ENCODE measurements around the gene REEP6.
A peak's percentile ranks its signal among the peaks of the same experiment; 100 is the strongest.

The REEP6 gene

GRCh38 chr19:1491114-1491848 lies at the start of gene REEP6:
Gene REEP6, plus strand, starts transcription at chr19:1491181. Its CDS starts 89 bp downstream, at chr19:1491270.
- DNase-seq (ENCODE audit: low spot score), result no peak

DNA sequence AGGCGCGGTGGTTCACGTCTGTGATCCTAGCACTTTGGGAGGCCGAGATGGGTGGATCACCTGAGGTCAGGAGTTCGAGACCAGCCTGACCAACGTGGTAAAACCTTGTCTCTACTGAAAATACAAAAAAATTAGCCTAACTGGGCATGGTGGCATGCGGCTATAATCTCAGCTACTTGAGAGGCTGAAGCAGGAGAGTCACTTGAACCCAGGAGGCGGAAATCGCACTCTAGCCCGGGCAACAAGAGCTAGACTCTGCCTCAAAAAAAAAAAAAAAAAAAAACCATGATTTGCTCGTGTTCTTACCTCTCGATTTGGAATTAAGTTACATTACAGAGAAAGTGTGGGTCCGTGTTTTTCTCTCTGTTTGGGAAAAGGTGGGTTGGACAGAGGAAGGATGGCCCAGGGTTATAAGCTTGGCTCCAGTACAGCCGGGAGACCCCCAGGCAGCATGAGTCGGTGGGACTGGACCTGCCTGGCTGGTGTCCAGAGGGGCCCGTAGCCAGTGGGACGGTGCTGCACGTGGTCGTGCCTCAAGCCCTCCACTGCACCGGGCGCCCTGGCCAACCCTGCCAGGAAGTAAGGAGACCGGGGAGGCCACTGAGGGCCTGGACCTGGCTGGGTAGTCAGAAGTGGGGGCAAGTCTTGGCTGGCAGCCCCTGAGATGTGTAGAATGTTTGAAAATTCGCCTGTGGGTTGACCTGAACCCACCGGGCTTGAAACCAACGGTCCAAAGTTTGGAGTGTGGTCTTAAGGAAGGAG lies 49.1 kb upstream of the REEP6 start:
- DNase-seq (ENCODE audit: low spot score), result no peak

DNA sequence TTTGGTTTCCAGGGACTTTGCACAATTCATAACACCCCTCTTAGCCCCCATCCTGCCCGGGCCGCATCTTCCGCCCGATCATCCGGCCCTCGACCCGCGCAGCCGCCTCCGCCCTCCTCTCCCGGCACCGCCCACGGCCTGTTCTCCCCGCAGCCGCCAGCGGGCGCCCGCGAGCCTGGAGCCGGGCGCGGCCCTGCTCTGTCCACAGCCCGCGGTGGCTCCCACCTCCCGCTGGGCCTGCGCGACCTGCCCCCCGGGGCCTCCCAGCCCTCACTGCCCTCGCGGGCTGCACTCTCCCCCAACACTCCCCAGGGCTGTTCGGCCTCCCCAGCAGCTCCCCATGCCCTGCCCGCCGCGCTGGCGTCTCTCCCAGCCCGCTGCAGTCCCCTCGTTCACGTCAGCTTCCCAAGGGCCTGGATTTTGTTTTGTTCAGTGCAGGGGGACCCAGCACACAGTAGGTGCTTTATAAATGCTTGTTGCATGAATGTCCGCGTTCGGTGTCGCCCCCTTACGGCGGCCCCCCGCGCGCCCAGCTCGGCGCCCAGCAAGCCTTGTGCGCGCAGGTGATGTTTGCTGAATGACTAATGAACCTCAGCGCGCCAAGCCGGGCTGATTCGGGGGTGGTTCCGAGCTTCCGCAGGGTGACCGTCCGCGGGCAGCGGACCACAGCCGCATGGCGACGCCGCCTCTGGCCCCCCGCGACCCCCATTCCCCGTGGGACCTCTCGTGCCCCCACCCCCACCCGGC lies 45.6 kb upstream of the REEP6 start:
- peak; percentile 88 for DNase-seq (ENCODE audit: low spot score)

- no peak for DNase-seq (ENCODE audit: low spot score)
Observed at GRCh38 chr19:1445932-1446712, 44.9 kb upstream of the REEP6 start.

DNA sequence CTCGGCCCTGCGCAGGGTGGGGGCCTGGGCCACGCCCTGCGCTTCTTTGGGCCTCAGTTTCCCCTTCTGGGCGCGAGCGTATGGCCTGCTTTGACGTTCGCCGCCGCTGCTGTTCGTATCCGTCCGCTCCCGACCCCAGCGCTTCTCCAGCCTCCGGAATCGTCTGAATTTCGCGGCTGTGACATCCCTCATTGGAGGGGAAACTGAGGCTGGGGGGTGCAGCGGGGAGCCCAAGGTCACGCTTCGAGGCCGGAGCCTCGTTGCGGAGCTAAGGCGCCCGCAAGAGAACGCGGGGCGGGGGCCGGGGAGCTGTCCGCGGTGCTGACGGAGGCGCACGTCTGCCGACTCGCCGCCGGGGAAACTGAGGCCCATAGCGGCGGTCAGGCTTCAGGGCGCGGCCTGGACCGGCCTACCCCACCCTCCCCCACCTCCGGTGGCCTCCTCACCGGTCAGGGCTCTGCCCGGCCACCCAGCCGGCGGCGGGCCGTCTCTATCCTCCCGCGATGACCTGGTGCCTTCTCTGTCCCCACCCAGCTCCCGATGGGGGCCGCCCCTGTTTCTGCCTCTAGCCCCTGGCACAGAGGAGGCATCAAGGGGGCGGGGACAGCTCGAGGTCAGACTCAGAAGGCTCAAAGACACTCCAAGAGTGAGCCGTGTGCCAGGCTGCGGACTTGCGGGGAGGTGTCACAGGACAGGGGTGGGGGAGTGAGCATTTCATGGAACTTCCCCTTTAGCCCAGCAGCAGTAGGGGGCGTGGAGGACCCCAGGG lies 44.1 kb upstream of the REEP6 start:
- DNase-seq (ENCODE audit: low spot score), result no peak

DNA sequence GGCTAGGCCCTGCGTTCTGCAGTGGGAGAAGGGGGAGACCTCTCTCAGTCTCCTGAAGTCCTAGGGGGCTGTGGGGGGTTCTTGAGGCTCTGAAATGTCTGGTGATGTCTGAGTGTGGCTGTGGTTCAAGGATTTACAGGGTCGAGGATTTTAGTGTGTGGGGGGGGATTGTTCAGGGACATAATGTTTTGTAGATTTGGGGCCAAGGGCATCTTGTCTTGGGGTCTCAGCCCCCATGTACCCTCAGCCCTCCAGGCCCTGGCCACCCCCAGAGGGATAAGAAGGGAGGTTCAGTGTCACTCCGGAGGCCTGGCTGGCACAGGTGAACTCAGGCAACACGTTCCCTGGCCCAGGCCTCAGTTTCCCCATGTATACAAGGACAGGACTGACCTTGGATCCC lies 43.5 kb upstream of the REEP6 start:
- no peak for DNase-seq (ENCODE audit: low spot score)

GRCh38 chr19:1447944-1448343 lies 43.0 kb upstream of the REEP6 start:
- no peak for DNase-seq (ENCODE audit: low spot score)

DNA sequence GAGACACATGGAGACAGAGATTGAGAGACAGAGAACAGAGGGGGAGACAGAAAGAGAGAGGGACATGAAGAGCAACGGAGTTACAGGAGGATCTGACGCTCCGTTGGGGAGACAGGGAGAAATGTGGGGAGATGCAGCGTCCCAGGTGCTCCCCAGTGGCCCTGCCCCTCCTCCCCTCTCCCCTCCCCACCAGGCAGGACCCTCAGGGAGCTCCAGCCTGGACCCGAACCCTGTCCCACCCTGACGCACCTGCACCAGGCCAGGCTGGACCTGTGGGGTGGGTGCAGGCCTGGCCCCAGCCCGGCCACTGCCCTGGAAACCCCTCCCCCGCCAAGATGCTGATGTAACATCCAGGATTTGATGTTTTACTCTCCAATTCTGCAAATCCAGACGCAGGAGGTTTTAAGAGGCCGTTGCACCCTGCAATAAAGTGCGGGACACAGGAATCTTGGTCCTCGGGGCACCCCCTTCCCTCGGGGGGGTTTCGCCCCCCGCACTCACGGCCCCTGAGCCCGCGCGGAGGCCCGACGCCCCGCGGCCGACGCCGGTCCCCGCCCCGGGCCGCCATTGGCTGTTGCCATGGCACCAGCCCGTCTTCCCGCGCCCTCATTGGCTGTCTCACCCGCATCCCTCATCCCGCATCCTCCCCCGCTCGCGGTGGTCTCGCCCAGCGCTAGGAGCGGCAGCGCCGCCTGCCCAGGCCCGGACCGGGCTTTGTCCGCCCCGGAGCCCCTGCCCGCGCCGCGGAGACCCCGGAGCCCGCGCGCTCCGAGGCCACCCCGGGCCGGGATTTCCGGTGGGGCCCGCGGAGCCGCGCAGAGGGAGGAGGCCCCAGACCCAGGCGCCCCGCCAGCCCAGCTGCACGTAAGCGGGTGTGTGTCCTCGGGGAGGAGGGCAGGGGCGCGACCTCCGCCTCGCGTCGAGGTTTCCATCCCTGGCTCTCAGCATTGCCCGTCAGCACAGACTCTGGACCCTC lies 41.2 kb upstream of the REEP6 start, which contains the start of gene APC2:
APC2 (plus strand) TSS at position 655 of the 976 bp plus-strand sequence. CDS start 2,881 bp downstream, outside the sequence.
- DNase-seq (ENCODE audit: low spot score), result no peak

- DNase-seq (ENCODE audit: low spot score), result no peak
Observed at GRCh38 chr19:1450735-1451731, 39.9 kb upstream of the REEP6 start.

- no peak for DNase-seq (ENCODE audit: low spot score)
Observed at GRCh38 chr19:1451916-1452801, 38.8 kb upstream of the REEP6 start.

GRCh38 chr19:1452802-1453524 lies 38.0 kb upstream of the REEP6 start:
- DNase-seq (ENCODE audit: low spot score), result no peak

DNA sequence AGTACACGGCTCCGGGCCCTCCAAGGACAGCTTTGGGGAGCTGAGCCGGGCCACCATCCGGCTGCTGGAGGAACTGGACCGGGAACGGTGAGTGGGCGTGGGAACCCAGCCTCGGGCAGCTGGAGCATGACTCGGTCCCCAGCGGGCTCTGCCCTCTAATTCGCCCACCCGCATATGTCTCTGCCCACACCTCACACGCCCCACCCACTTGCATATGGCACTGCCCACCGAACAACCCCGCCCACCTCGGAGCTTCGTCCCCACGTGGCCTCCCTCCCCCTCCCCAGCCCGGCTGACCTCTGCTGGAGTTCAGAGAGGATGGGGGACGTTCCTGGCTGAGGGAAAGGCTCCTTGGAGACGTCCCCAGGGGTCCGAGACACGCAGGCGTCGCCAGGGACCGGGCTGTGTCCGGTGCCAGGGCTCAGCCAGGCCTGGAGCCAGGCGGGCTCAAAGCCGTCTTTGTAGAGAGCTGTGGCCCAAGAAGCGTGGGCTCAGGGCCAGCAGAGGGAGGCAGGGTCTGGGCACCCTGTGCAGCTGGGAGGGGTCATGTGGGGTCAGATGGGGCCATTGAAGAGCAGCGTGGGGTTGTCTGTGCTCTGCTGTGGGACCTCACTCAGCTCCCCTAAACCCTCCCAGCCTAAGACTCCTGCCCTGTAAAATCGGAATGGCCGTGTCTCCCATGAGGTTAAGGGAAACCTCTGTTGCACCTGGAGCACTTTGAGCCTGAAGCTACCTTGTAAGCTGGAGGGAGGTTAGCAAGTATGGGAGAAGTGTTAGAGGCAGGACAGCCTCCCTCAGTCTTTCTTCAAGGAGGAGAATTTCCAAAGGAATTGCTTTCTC lies 37.2 kb upstream of the REEP6 start:
- no peak for DNase-seq (ENCODE audit: low spot score)

DNA sequence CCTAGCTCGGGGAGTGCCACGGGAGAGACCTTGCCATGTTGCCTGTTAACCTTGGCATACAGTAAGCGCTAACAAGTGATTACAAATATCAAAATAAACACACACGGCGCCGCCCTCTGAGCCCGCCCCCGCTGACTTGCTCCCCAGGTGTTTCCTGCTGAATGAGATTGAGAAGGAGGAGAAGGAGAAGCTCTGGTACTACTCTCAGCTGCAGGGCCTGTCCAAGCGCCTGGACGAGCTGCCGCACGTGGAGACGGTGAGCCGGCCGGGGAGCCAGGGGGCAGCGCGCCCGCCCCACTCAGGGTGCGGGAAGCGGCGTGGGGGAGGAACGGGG lies 36.0 kb upstream of the REEP6 start:
- DNase-seq (ENCODE audit: low spot score), result no peak

DNA sequence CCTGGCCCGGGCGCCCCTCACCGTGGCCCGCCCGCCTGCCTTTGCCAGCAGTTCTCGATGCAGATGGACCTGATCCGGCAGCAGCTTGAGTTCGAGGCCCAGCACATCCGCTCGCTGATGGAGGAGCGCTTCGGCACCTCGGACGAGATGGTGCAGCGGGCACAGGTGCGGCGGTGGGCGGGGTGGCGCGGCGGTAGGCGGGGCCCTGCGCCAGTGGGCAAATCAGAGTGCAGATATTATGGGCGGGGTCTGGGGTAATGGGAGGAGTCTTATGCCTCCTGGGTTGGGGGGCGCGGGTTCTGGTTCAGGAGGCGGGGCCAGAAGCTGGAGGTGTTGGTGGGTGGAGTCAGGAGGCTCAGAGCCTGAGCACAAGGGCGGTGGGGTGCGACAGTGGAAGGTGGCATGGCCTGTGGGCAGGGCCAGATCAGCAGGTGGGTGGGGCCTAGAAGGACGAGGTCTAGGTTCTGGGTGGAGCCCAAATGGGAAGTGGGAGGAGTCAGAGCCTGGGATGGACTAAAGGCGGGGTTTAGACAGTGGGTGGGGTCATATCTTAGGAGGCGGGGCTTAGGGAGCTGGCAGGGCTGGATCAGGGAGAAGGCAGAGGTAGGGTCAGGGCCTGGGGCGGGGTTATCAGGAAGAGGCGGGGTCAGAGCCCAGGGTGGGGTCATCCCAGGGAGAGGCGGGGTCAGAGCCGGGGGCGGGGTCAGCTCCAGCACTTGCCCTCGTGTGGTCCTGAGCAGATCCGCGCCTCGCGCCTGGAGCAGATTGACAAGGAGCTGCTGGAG lies 35.5 kb upstream of the REEP6 start:
- DNase-seq (ENCODE audit: low spot score), result no peak
